Osteoblast (primary cell): ENCODE measurements around the gene CEP89. TPM values are rescaled to one million over a fixed set of nuclear protein-coding genes. Genes with fewer than 3 reads are reported as not detected.

Source experiments
- DNase-seq: peaks from one replicate; pipeline ENCODE4 v3.0.0; 2011; ENCODE audit warnings: low spot score, mixed read lengths; ENCODE audit not compliant: insufficient read length; ENCODE audit errors: missing footprints
- H2AFZ ChIP-seq: 2 replicates; pipeline ENCODE4 v1.6.0; 2011; ENCODE audit warnings: mild to moderate bottlenecking, low read length
- H3K27ac ChIP-seq: 2 replicates; pipeline ENCODE4 v1.5.1; 2011; ENCODE audit warnings: mild to moderate bottlenecking, low read depth, low read length, moderate library complexity
- H3K27me3 ChIP-seq: 2 replicates; pipeline ENCODE4 v1.6.0; 2012; ENCODE audit warnings: mild to moderate bottlenecking, control low read depth, inconsistent platforms, low read length, moderate library complexity; ENCODE audit not compliant: insufficient read depth
- H3K36me3 ChIP-seq: 2 replicates; pipeline ENCODE4 v1.5.1; 2011; ENCODE audit warnings: mild to moderate bottlenecking, low read length, control low read depth, moderate library complexity; ENCODE audit not compliant: insufficient read depth
- H3K4me1 ChIP-seq: 2 replicates; pipeline ENCODE4 v1.5.1; 2011; ENCODE audit warnings: mild to moderate bottlenecking, low read length, control low read depth, moderate library complexity; ENCODE audit not compliant: insufficient read depth
- H3K4me2 ChIP-seq: 2 replicates; pipeline ENCODE4 v1.6.0; 2011; ENCODE audit warnings: mild to moderate bottlenecking, low read length; ENCODE audit not compliant: insufficient read depth
- H3K4me3 ChIP-seq: fragments of 200-600 bp; sonication (generic); 3 replicates; pipeline ENCODE4 v1.5.1; 2012; ENCODE audit warnings: mild to moderate bottlenecking, low read length, inconsistent platforms; ENCODE audit not compliant: insufficient read depth
- H3K79me2 ChIP-seq: 2 replicates; pipeline ENCODE4 v1.6.0; 2012; ENCODE audit warnings: mild to moderate bottlenecking, low read length, control low read depth, inconsistent platforms; ENCODE audit not compliant: insufficient read depth
- H3K9me3 ChIP-seq: 2 replicates; pipeline ENCODE4 v1.5.1; 2011; ENCODE audit warnings: low read depth, low read length, control low read depth
- H4K20me1 ChIP-seq: 2 replicates; pipeline ENCODE4 v1.6.0; 2012; ENCODE audit warnings: mild to moderate bottlenecking, low read length, control low read depth; ENCODE audit not compliant: insufficient read depth
- CTCF ChIP-seq: IDR thresholded peaks from 2 replicates; pipeline ENCODE4 v1.5.1; 2011; ENCODE audit warnings: mild to moderate bottlenecking, low read depth, low read length, moderate library complexity; ENCODE audit errors: extremely low read depth
- total RNA-seq: library from RNA; depleted of rRNA; stranded (reverse); fragments of >200 nt; gene quantifications from 2 replicates; pipeline ENCODE4 v1.2.3, GENCODE V29; 2012

Gene CEP89
- total RNA-seq, 1 donor: 18.5 TPM

DNA sequence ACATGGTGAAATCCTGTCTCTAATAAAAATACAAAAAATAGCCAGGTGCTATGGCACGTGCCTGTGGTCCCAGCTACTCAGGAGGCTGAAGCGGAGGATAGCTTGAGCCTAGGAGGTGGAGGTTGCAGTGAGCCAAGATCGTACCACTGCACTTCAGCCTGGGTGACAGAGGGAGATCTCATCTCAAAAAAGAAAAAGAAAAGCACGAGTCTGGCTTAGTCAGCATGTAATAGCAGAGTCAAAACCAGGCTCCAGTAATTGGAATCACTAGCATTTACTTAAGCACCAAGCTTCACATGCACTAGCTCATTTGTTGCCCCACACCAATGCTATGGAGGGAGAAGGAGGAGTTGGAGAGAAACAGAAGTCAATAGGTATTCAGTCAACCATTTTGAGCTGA is 60.3 kb downstream of the CEP89 start:
- Histone ChIP-seq H3K4me3 (no peak overlapping the region), H3K9me3 (no peaks in the 10 kb centered on the region), H3K4me2 (no peak overlapping the region), H3K27ac (no peak overlapping the region), H3K36me3 (peaks cover 18% of the 10 kb centered on the region), H4K20me1 (no peaks in the 10 kb centered on the region), H3K79me2 (no peaks in the 10 kb centered on the region), H3K27me3 (no peaks in the 10 kb centered on the region), H3K4me1 (no peaks in the 10 kb centered on the region), H2AFZ (no peak overlapping the region)
- TF ChIP-seq CTCF: no peak
- no peak for DNase-seq

GRCh38 chr19:32910874-32911273 is 60.9 kb downstream of the CEP89 start:
- H3K4me1 ChIP-seq: no peaks in the 10 kb centered on the region
- no peak overlapping the region for H3K4me3 ChIP-seq
- H3K36me3 ChIP-seq: peaks cover 20% of the 10 kb centered on the region
- H3K79me2 ChIP-seq: no peaks in the 10 kb centered on the region
- H4K20me1 ChIP-seq: no peaks in the 10 kb centered on the region
- no peaks in the 10 kb centered on the region for H3K9me3 ChIP-seq
- DNase-seq: no peak
- H3K27ac ChIP-seq: no peak overlapping the region
- no peaks in the 10 kb centered on the region for H3K27me3 ChIP-seq
- no peak overlapping the region for H3K4me2 ChIP-seq
- no peak overlapping the region for H2AFZ ChIP-seq
- no peak for TF ChIP-seq CTCF

- no peak for TF ChIP-seq CTCF
- Histone ChIP-seq H3K79me2 (no peaks in the 10 kb centered on the region), H3K36me3 (peaks cover 21% of the 10 kb centered on the region), H3K9me3 (no peaks in the 10 kb centered on the region), H3K27ac (no peak overlapping the region), H3K27me3 (no peaks in the 10 kb centered on the region), H3K4me1 (no peaks in the 10 kb centered on the region), H3K4me2 (no peak overlapping the region), H4K20me1 (no peaks in the 10 kb centered on the region), H3K4me3 (no peak overlapping the region), H2AFZ (no peak overlapping the region)
- no peak for DNase-seq
Measured at GRCh38 chr19:32910094-32910493, 61.7 kb downstream of the CEP89 start.

- no peak overlapping the region for H3K27ac ChIP-seq
- no peaks in the 10 kb centered on the region for H3K9me3 ChIP-seq
- DNase-seq: no peak
- TF ChIP-seq CTCF: no peak
- H4K20me1 ChIP-seq: no peaks in the 10 kb centered on the region
- no peaks in the 10 kb centered on the region for H3K27me3 ChIP-seq
- H3K4me1 ChIP-seq: no peaks in the 10 kb centered on the region
- no peak overlapping the region for H3K4me3 ChIP-seq
- no peak overlapping the region for H2AFZ ChIP-seq
- peaks cover 14% of the 10 kb centered on the region for H3K36me3 ChIP-seq
- H3K4me2 ChIP-seq: no peak overlapping the region
- no peaks in the 10 kb centered on the region for H3K79me2 ChIP-seq
Measured at GRCh38 chr19:32909257-32909656, 62.5 kb downstream of the CEP89 start.
